ENCODE measurements around the gene NELFCD.
"Not testable (repeated sequence)": the region's sequence is repeated elsewhere in the genome, so short reads cannot be mapped to it uniquely, and the experiment has no call there.

NELFCD gene

GRCh38 chr20:58980711-58981627 lies at the start of gene NELFCD:
Gene NELFCD, plus strand, starts transcription at chr20:58981256. Its CDS starts 54 bp downstream, at chr20:58981310.
- DNase-seq (ENCODE audit: low read depth) = peak; percentile 85

GRCh38 chr20:58932170-58932569 lies 48.9 kb upstream of the NELFCD start:
- no peak for DNase-seq (ENCODE audit: low read depth)

GRCh38 chr20:58938078-58938477 lies 43.0 kb upstream of the NELFCD start:
- DNase-seq (ENCODE audit: low read depth) = no peak

- no peak for DNase-seq (ENCODE audit: low read depth)
Observed at GRCh38 chr20:58938541-58938940, 42.5 kb upstream of the NELFCD start.

- no peak for DNase-seq (ENCODE audit: low read depth)
Observed at GRCh38 chr20:58941471-58941870, 39.6 kb upstream of the NELFCD start.

- no peak for DNase-seq (ENCODE audit: low read depth)
Observed at GRCh38 chr20:58942549-58942948, 38.5 kb upstream of the NELFCD start.

GRCh38 chr20:58944610-58945009 lies 36.4 kb upstream of the NELFCD start:
- no peak for DNase-seq (ENCODE audit: low read depth)

GRCh38 chr20:58945965-58946631 lies 35.0 kb upstream of the NELFCD start:
- DNase-seq (ENCODE audit: low read depth) = no peak

- not testable (repeated sequence) for DNase-seq (ENCODE audit: low read depth)
Observed at GRCh38 chr20:58947797-58948388, 33.2 kb upstream of the NELFCD start.

- DNase-seq (ENCODE audit: low read depth) = no peak
Observed at GRCh38 chr20:58950603-58951002, 30.5 kb upstream of the NELFCD start.

GRCh38 chr20:58953050-58953449 lies 28.0 kb upstream of the NELFCD start:
- DNase-seq (ENCODE audit: low read depth) = no peak

GRCh38 chr20:58956078-58956477 lies 25.0 kb upstream of the NELFCD start:
- DNase-seq (ENCODE audit: low read depth) = no peak

GRCh38 chr20:58959652-58960051 lies 21.4 kb upstream of the NELFCD start:
- no peak for DNase-seq (ENCODE audit: low read depth)

GRCh38 chr20:58963060-58963584 lies 17.9 kb upstream of the NELFCD start:
- no peak for DNase-seq (ENCODE audit: low read depth)

GRCh38 chr20:58963922-58964321 lies 17.1 kb upstream of the NELFCD start:
- not testable (repeated sequence) for DNase-seq (ENCODE audit: low read depth)

GRCh38 chr20:58965270-58966064 lies 15.6 kb upstream of the NELFCD start:
- DNase-seq (ENCODE audit: low read depth) = no peak

GRCh38 chr20:58967652-58968429 lies 13.2 kb upstream of the NELFCD start:
- DNase-seq (ENCODE audit: low read depth) = no peak

GRCh38 chr20:58969439-58969838 lies 11.6 kb upstream of the NELFCD start:
- no peak for DNase-seq (ENCODE audit: low read depth)

GRCh38 chr20:58970146-58970545 lies 10.9 kb upstream of the NELFCD start:
- DNase-seq (ENCODE audit: low read depth) = no peak

- no peak for DNase-seq (ENCODE audit: low read depth)
Observed at GRCh38 chr20:58971429-58971828, 9.6 kb upstream of the NELFCD start.

- no peak for DNase-seq (ENCODE audit: low read depth)
Observed at GRCh38 chr20:58973179-58973578, 7.9 kb upstream of the NELFCD start.
